Stimulated activated effector memory CD8-positive, alpha-beta T cell treated with anti-CD3 and anti-CD28 coated beads, Interleukin-12 subunit alpha, Interleukin-12 subunit beta, amount 100 ng/mL, for 72 hours (primary cell): Measurements from ENCODE around the gene PKD2L2.
A peak's percentile ranks its signal among the peaks of the same experiment; 100 is the strongest.
"Not testable (repeated sequence)": the region's sequence is repeated elsewhere in the genome, so short reads cannot be mapped to it uniquely, and the experiment has no call there.

ENCODE experiments used
- ATAC-seq: fragments of 150-1000 bp; cut with Tn5 transposase; 2 replicates; pipeline ENCODE4 v1.10.0; 2021
- DNase-seq, 2 donors: peaks; one replicate each; pipeline ENCODE4 v3.0.0; 2021 to 2022; ENCODE audit warnings: low spot score in 2 of 2
- H3K27ac Mint-ChIP-seq: one replicate; pipeline ENCODE4 v1.8.0; 2022; ENCODE audit warnings: mild to moderate bottlenecking, mixed read lengths
- H3K36me3 Mint-ChIP-seq: one replicate; pipeline ENCODE4 v1.8.0; 2022; ENCODE audit warnings: mild to moderate bottlenecking, mixed read lengths
- H3K4me1 Mint-ChIP-seq: one replicate; pipeline ENCODE4 v1.8.0; 2022; ENCODE audit warnings: mixed read lengths
- H3K4me3 Mint-ChIP-seq: one replicate; pipeline ENCODE4 v1.8.0; 2022; ENCODE audit warnings: mild to moderate bottlenecking, mixed read lengths
- H3K9me3 Mint-ChIP-seq: one replicate; pipeline ENCODE4 v1.8.0; 2022; ENCODE audit warnings: mixed read lengths

PKD2L2 gene

GRCh38 chr5:137960819-137961218, 71.6 kb downstream of the PKD2L2 start:
- Mint-ChIP-seq H3K27ac (peak overlapping the region; percentile 16), H3K4me3 (no peak overlapping the region), H3K4me1 (peaks cover 7% of the 10 kb centered on the region), H3K9me3 (no peaks in the 10 kb centered on the region), H3K36me3 (peaks cover 77% of the 10 kb centered on the region)
- ATAC-seq (no peak), DNase-seq (no peak)

GRCh38 chr5:137970384-137970783, 81.1 kb downstream of the PKD2L2 start:
- not testable (repeated sequence) for H3K4me1 Mint-ChIP-seq, ATAC-seq, H3K27ac Mint-ChIP-seq, H3K4me3 Mint-ChIP-seq, H3K9me3 Mint-ChIP-seq, DNase-seq
- H3K36me3 Mint-ChIP-seq = peaks cover 48% of the 10 kb centered on the region

- Mint-ChIP-seq H3K4me1 (peaks cover 5% of the 10 kb centered on the region), H3K27ac (no peak overlapping the region), H3K9me3 (peaks cover 3% of the 10 kb centered on the region), H3K4me3 (no peak overlapping the region), H3K36me3 (peaks cover 61% of the 10 kb centered on the region)
- ATAC-seq (peak; percentile 93), DNase-seq (no peak)
Measured at GRCh38 chr5:137975208-137975607, 86.0 kb downstream of the PKD2L2 start.

GRCh38 chr5:137989419-137989818, 100.2 kb downstream of the PKD2L2 start:
- H3K9me3 Mint-ChIP-seq = no peaks in the 10 kb centered on the region
- H3K27ac Mint-ChIP-seq = no peak overlapping the region
- H3K4me1 Mint-ChIP-seq = peaks cover 22% of the 10 kb centered on the region
- H3K4me3 Mint-ChIP-seq = no peak overlapping the region
- H3K36me3 Mint-ChIP-seq = peaks cover 70% of the 10 kb centered on the region
- DNase-seq (no peak), ATAC-seq (no peak)
